NCI-H510A treated with DMSO at 0.1 percent for 48 hours (cell line): ENCODE measurements around the gene DSTYK.
"Not testable (repeated sequence)": the region's sequence is repeated elsewhere in the genome, so short reads cannot be mapped to it uniquely, and the experiment has no call there.

Experiments used
- DNase-seq: peaks from one replicate; lab custom pipeline; 2025; lab: John Stamatoyannopoulos, UW

Gene DSTYK

GRCh38 chr1:205214756-205215155 is 3.3 kb upstream of the DSTYK start:
- DNase-seq: no peak

GRCh38 chr1:205211839-205212536 is 486 bp upstream of the DSTYK start:
- DNase-seq: no peak

GRCh38 chr1:205210756-205211168 is 740 bp downstream of the DSTYK start:
- no peak for DNase-seq

DNA sequence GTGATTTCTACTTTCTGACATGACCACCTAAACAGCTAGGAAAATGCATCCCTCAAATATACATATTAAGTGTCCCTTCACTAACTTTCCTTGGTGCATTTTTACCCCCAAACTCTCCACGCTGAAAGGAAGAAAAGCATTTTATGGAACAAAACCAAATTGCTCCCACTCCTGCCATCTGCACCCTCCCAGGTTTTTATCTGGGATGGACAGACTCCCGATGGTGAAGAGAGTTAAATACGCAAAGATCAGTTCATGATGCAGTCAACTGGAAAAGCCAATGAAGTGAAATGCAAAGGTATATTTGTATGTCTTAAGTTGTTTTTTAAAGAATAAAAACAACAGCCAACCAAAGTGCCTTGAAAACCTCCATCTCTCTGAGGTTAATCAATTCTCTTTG is 2.7 kb downstream of the DSTYK start:
- DNase-seq: no peak

DNA sequence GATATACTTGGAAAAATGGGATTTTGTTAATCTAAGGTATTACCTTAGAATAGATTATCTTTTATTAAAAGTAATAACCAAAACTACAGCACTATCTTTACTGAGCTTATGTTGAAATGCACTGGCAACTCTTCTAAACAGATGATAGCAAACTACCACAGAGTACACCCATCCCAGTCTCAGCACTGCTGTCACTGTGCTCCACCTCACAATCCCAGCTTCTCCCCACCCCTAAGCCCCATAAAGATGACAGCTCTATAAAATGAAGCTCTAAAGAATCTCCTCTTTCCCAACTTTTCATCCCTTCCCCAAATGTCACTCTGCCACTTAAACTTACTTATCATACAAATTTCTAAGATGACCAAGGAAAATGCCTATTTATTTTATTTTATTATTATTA is 6.4 kb downstream of the DSTYK start:
- DNase-seq: no peak

DNA sequence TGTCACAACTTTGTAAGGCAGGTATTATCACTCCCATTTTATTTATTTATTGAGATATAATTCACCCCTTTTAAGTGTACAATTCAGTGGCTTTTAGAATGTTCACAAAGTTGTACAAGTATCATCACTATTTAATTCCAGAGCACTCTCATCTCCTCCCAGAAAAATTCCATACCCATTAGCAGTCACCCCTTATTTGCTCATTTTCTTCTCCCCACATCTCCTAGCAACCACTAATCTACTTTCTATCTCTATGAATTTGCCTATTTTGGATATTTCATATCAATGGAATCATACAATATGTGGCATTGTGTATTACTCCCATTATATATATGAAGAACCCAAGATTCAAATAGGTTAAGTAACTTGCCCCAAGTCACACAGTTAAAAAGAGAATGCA is 7.0 kb downstream of the DSTYK start:
- DNase-seq: no peak

- DNase-seq: no peak
These were observed 11.6 kb downstream of the DSTYK start for GRCh38 chr1:205199931-205200299.

GRCh38 chr1:205199090-205199930 is 12.2 kb downstream of the DSTYK start:
- no peak for DNase-seq

- no peak for DNase-seq
These were observed 19.2 kb downstream of the DSTYK start for GRCh38 chr1:205192287-205192686.

GRCh38 chr1:205191622-205192021 is 19.9 kb downstream of the DSTYK start:
- no peak for DNase-seq

DNA sequence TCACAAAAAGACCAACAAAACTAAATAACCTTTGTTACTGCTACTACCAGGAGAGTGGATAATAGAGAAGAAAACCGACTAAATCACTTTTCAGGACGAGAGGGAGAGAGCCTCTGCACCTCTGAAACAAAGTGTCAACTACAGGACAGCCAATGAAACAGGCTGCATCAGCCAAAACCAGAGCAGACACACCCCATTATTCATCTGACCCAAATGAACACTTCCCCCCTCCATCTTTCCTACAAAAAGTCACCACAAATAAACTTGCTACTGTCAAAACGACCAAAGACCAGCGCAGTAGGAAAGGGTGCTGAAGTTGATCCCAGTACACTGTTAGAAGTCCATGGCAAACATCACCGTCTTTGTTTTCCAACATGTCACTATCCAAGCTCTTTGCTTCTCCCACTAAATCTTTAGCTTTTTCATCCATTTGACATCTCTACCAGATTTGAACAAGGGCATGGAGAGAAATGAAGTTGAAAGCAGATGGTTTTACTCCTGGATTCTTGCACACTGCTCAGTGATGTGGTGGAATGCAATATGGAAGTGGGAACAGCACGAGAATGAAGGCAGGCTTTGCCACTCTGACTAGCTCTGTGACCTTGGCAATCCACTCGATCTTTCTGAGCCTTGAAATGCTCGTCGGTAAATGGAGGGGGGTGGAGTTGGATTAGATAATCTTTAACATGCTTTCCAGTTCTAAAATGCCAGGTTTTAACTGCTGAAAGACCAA is 20.5 kb downstream of the DSTYK start:
- DNase-seq: no peak

DNA sequence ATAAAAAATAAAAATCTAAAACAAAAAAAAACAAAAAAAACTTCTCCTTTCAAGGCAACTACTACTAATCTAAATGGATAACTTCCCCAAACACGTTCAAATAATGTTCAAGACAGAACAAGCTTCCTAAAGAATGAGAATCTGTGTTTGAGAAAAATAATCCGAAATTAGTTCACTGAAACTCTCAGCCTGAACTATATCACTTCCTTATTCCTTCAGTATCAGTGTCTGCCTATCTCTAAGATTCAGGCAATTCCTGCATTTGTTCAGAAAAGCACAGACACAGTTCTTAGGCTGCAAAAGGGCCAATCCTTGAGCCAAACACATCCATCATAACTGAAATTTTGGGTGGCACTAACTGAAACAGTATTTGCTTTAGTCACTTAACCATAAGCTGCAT is 22.4 kb downstream of the DSTYK start:
- DNase-seq: no peak

DNA sequence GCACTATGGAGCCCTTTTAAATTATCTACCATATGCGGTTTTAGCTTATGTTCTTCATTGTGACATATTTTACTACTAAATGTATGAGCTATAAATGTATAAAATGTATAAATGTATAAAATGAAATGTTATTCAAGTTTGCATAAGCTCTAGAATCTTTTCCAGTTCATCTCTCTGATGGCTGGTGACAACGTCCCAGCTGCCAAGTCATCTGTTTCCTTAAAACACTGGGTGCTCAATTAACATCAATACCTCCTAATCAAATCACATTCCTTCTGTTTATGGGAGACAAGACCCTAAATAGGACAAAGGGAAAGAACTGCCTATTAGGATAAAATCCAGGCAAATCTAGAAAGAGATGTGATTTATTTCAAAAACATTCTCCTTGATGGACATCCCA is 22.9 kb downstream of the DSTYK start:
- no peak for DNase-seq

DNA sequence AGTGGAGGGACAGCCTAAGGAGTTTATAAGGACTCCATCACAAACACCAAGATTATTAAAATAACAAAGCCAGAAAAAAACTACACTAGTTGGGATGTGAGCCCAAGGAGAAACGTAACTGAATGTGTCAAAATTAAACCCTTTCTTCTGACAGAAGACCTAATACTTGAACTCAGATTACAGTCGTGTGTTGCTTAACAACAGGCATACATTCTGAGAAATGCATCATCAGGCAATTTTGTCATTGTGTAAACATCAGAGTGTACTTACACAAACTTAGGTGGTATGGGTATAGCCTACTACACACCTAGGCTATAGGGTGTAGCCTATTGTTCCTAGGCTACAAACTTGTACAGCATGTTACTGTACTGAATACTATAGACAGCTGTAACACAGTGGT is 23.4 kb downstream of the DSTYK start:
- no peak for DNase-seq

DNA sequence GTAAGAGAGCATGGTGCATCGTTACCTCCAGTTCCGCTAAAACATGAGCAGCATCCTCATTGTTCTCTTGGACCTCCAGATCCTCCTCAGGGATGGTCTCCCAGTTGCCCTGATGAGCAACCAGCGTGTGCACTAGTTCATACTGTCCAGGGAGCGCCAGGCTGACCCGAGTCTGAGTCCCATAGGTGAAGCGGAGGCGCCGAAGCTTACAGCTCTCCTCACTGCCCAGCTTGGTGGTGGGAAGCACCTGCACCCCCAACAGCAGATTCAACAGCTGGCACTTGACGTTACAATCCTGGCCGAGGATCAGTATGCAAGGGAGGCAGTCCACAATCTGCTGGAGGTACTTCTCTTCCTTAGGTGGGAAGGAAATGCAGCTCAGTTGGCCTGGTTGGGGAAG is 24.1 kb downstream of the DSTYK start:
- DNase-seq: no peak

DNA sequence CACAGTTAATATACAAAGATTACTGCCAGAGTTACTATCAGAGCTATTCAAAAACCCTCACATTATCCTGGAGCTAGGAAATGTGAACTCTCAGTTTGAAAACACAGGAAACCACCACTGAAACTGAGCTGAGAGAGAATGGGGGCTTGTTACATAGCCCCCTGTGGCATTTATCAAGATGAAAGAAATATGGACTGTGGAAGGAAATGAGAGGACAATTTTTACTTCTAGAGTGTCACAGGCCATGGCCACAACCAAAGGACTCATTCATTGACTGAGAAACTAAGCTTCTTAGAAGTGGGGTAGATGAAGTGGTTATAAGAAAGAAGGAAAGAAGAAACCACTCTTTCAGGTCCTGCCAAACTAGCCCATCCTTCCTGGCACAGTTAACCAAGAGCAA is 25.3 kb downstream of the DSTYK start:
- no peak for DNase-seq

- DNase-seq: no peak
These were observed 27.7 kb downstream of the DSTYK start for GRCh38 chr1:205183676-205184335.

- no peak for DNase-seq
These were observed 28.6 kb downstream of the DSTYK start for GRCh38 chr1:205182930-205183329.

DNA sequence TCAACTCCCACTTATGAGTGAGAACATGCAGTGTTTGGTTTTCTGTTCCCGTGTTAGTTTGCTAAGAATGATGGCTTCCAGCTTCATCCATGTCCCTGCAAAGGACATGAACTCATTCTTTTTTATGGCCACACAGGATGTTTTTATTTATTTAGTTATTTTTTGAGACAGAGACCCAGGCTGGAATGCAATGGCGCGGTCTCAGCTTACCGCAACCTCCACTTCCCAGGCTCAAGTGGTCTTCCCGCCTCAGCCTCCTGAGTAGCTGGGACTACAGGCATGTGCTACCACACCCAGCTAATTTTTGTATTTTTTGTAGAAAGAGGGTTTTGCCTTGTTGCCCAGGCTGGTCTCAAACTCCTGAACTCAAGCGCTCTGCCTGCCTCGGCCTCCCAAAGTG is 31.2 kb downstream of the DSTYK start:
- DNase-seq: not testable (repeated sequence)

DNA sequence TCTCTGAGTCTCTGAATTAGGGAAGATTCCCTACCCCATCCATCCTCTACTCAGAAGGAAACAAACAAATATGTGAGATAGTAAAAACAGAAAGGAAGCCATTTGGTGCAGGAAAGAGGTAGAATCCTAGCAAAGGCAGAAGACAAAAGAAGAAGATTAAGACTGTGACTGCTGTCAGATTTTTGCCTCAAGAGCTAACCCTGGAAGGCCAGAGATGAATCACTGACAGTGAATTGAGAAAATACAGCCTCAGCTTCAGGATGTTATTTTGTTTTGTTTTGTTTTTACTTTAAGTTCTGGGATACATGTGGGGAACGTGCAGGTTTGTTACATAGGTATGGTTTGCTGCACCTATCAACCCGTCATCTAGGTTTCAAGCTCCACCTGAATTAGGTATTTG is 31.7 kb downstream of the DSTYK start:
- no peak for DNase-seq

- no peak for DNase-seq
These were observed 38.7 kb downstream of the DSTYK start for GRCh38 chr1:205172729-205173366.

GRCh38 chr1:205171369-205171768 is 40.1 kb downstream of the DSTYK start:
- no peak for DNase-seq
